ENCODE data around the gene SAPCD1. TPM values are rescaled to one million over a fixed set of nuclear protein-coding genes. Genes with fewer than 3 reads are reported as not detected.

The SAPCD1 gene
- total and polyA plus RNA-seq, 2 experiments from 2014 or later = 2.1 to 11.6 TPM

- H3K9me3 ChIP-seq (ENCODE audit: low read depth) = no peaks in the 10 kb centered on the region
- TF ChIP-seq CTCF (IDR thresholded peaks at IDR 0.05; ENCODE audit: low read depth, low read length) = no peak
- no peaks in the 10 kb centered on the region for H3K27me3 ChIP-seq
- no peak for DNase-seq (ENCODE audit: low read depth in 1 of 2, low spot score in 1 of 2)
- no peak overlapping the region for H3K27ac ChIP-seq
- H3K4me1 ChIP-seq (ENCODE audit: low read depth) = peaks cover 12% of the 10 kb centered on the region
- no peak overlapping the region for H3K4me3 ChIP-seq
- peaks cover 28% of the 10 kb centered on the region for H3K36me3 ChIP-seq
Observed at GRCh38 chr6:31732029-31732428, 30.4 kb upstream of the SAPCD1 start.

GRCh38 chr6:31733734-31734133 is 28.7 kb upstream of the SAPCD1 start:
- Histone ChIP-seq H3K36me3 (peaks cover 24% of the 10 kb centered on the region), H3K4me3 (no peak overlapping the region), H3K27ac (no peak overlapping the region), H3K9me3 (ENCODE audit: low read depth) (no peaks in the 10 kb centered on the region), H3K27me3 (no peaks in the 10 kb centered on the region), H3K4me1 (ENCODE audit: low read depth) (peaks cover 27% of the 10 kb centered on the region)
- no peak for DNase-seq (ENCODE audit: low read depth in 1 of 2, low spot score in 1 of 2)
- TF ChIP-seq CTCF (IDR thresholded peaks at IDR 0.05; ENCODE audit: low read depth, low read length) = no peak

GRCh38 chr6:31734247-31734820 is 28.1 kb upstream of the SAPCD1 start:
- no peak for TF ChIP-seq CTCF (IDR thresholded peaks at IDR 0.05; ENCODE audit: low read depth, low read length)
- no peak for DNase-seq (ENCODE audit: low read depth in 1 of 2, low spot score in 1 of 2)
- Histone ChIP-seq H3K27me3 (no peaks in the 10 kb centered on the region), H3K36me3 (peaks cover 24% of the 10 kb centered on the region), H3K27ac (peak overlapping the region; percentile 56), H3K9me3 (ENCODE audit: low read depth) (no peaks in the 10 kb centered on the region), H3K4me3 (peak overlapping the region; percentile 61), H3K4me1 (ENCODE audit: low read depth) (peaks cover 27% of the 10 kb centered on the region)

GRCh38 chr6:31734821-31735406 is 27.5 kb upstream of the SAPCD1 start:
- peak overlapping the region; percentile 56 for H3K27ac ChIP-seq
- peaks cover 27% of the 10 kb centered on the region for H3K4me1 ChIP-seq (ENCODE audit: low read depth)
- peaks cover 24% of the 10 kb centered on the region for H3K36me3 ChIP-seq
- peak; percentile 64 to 68 for DNase-seq (ENCODE audit: low read depth in 1 of 2, low spot score in 1 of 2)
- TF ChIP-seq CTCF (IDR thresholded peaks at IDR 0.05; ENCODE audit: low read depth, low read length) = no peak
- peak overlapping the region; percentile 61 for H3K4me3 ChIP-seq
- H3K27me3 ChIP-seq = no peaks in the 10 kb centered on the region
- no peaks in the 10 kb centered on the region for H3K9me3 ChIP-seq (ENCODE audit: low read depth)

- Histone ChIP-seq H3K27me3 (no peaks in the 10 kb centered on the region), H3K9me3 (ENCODE audit: low read depth) (no peaks in the 10 kb centered on the region), H3K27ac (peak within 1 kb of the TSS; percentile 87), H3K4me1 (ENCODE audit: low read depth) (peaks cover 31% of the 10 kb centered on the region), H3K4me3 (peak within 1 kb of the TSS; percentile 61), H3K36me3 (peaks cover 24% of the 10 kb centered on the region)
- no peak for TF ChIP-seq CTCF (IDR thresholded peaks at IDR 0.05; ENCODE audit: low read depth, low read length)
- peak; percentile 71 to 83 for DNase-seq (ENCODE audit: low read depth in 1 of 2, low spot score in 1 of 2)
Observed at GRCh38 chr6:31736021-31736767, 26.3 kb upstream of the SAPCD1 start, which contains the start of gene CLIC1. CLIC1 (minus strand) TSS chr6:31736530; CDS start chr6:31736300, 230 bp downstream.
